Fibroblast of peridontal ligament (primary cell): ENCODE results near the gene KLHL28.
"Not testable (repeated sequence)": the region's sequence is repeated elsewhere in the genome, so short reads cannot be mapped to it uniquely, and the experiment has no call there.

ENCODE experiments used
- DNase-seq: peaks from one replicate; pipeline ENCODE4 v3.0.0-alpha.2; 2010; ENCODE audit errors: extremely low read depth

The KLHL28 gene

GRCh38 chr14:44897041-44897844 is 64.5 kb downstream of the KLHL28 start:
- DNase-seq, result peak; percentile 97

GRCh38 chr14:44896275-44897040 is 65.3 kb downstream of the KLHL28 start:
- DNase-seq, result no peak

- DNase-seq, result peak; percentile 64
These were observed 66.0 kb downstream of the KLHL28 start for GRCh38 chr14:44895716-44896115.

DNA sequence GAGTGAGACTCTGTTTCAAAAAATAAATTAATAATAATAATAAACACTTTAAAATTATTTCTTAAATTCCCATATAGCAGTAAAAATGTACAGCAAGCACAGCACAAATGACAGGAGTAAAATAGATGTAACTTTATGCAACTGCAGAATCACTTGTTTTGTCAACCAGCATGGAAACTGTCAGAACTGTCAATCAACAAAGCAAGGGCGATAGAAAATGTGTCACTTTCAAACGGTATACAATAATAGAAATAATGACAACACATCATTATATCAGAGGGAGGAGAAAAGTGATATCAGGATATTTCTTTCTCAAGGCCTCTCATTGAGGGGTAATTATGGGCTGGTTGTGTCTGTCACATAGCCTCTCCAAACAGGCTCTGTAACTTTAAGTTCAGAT is 68.2 kb downstream of the KLHL28 start:
- no peak for DNase-seq

- not testable (repeated sequence) for DNase-seq
These were observed 69.9 kb downstream of the KLHL28 start for GRCh38 chr14:44891726-44892372.

- no peak for DNase-seq
These were observed 71.9 kb downstream of the KLHL28 start for GRCh38 chr14:44889595-44890471.

- DNase-seq, result no peak
These were observed 74.2 kb downstream of the KLHL28 start for GRCh38 chr14:44887596-44887955.

- DNase-seq, result no peak
These were observed 74.7 kb downstream of the KLHL28 start for GRCh38 chr14:44886860-44887595.

DNA sequence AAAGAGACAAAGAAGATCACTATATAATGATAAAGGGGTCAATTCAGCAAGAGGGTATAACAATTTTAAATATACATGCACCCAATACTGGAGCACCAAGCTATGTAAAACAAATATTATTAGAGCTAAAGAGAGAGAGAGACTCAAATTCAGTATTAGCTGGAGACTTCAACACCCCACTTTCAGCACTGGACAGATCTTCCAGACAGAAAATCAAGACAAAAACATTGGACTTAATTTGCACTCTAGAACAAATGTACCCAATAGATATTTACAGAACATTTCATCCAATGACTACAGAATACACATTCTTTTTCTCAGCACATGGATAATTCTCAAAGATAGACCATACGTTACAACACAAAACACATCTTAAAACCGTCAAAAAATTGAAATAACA is 81.0 kb downstream of the KLHL28 start:
- no peak for DNase-seq
